ENCODE results near the gene VARS2.

The VARS2 gene

DNA sequence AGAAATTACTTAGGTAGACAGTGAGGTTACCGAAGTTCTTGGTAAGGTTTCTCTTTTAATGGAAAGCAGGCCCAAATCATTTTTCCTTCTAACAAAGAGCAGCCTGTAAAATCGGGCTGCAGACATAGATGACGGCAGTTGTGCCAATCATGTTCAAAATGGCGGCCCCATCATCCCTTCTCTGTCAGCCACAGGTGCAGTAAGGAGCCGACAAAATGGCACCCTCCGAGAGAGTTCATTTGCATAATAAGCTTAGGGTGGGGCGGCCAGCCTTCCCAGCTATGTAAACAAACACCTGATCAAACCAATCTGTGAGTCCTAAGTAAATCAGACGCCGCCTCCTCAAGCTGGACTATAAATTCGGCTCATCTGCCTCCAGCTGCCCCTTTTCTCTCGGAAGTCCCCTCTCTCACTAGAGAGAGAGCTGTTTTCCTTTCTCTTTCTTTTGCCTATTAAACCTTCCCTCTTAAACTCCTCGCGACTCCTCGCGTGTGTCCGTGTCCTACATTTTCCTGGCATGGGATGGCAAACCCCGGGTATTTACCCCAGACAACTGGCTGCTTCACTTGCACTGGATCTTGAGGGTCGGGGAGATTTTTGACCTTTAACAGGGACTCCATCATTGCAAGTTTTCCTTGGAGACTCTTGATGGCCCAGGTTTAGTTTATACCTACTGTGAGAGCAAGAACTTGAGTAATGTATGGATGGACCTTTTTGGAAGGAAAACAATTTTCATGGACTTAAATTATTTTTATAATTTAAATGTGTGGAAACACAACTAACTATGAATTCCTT is 38.6 kb upstream of the VARS2 start:
- Mint-ChIP-seq H3K36me3 (ENCODE audit: low read depth) (peaks cover 6% of the 10 kb centered on the region), H3K27ac (peak overlapping the region; percentile 67), H3K9me3 (peaks cover 39% of the 10 kb centered on the region), H3K27me3 (ENCODE audit: low read depth, poor library complexity) (peaks cover 16% of the 10 kb centered on the region), H3K4me1 (peaks cover 38% of the 10 kb centered on the region), H3K4me3 (no peak overlapping the region)
- TF ChIP-seq, protein P1, sequence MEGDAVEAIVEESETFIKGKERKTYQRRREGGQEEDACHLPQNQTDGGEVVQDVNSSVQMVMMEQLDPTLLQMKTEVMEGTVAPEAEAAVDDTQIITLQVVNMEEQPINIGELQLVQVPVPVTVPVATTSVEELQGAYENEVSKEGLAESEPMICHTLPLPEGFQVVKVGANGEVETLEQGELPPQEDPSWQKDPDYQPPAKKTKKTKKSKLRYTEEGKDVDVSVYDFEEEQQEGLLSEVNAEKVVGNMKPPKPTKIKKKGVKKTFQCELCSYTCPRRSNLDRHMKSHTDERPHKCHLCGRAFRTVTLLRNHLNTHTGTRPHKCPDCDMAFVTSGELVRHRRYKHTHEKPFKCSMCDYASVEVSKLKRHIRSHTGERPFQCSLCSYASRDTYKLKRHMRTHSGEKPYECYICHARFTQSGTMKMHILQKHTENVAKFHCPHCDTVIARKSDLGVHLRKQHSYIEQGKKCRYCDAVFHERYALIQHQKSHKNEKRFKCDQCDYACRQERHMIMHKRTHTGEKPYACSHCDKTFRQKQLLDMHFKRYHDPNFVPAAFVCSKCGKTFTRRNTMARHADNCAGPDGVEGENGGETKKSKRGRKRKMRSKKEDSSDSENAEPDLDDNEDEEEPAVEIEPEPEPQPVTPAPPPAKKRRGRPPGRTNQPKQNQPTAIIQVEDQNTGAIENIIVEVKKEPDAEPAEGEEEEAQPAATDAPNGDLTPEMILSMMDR (IDR thresholded peaks at IDR 0.05), result no peak
- no peak for DNase-seq

DNA sequence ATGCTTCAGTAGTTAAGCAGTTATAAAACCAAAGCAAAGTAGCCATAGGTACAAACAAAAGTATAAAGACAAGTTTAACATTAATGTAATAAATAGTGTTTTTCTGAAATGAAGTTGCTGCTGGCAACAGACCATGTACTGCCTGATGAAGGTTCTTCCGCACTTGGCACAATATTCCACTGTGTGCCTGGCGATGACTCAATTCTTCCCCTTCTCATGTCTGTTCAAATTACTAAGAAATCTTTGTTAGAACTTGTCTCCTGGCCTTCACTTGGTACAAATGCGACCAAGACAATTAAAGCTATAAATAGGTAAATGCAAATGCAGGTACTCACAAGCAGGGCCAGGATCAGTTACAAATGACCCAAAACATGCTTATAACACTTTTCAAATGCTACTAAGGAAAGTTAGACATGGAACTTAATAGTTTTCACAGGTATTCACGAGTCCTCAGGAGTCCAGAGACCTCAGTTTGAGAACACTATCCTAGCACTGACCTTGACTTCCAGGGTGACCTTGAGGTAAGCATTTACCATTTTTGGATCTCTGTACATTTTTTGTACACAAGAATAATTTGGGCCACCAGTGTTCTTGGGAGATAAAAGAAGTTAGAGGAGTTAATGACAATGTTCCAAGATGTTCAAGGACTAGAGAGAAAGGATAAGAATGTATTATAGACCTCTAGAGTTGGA is 37.9 kb upstream of the VARS2 start:
- Mint-ChIP-seq H3K4me3 (no peak overlapping the region), H3K9me3 (peaks cover 32% of the 10 kb centered on the region), H3K27me3 (ENCODE audit: low read depth, poor library complexity) (peaks cover 17% of the 10 kb centered on the region), H3K36me3 (ENCODE audit: low read depth) (peaks cover 6% of the 10 kb centered on the region), H3K4me1 (peaks cover 45% of the 10 kb centered on the region), H3K27ac (no peak overlapping the region)
- TF ChIP-seq, protein P1 (IDR thresholded peaks at IDR 0.05), result no peak
- DNase-seq, result no peak

DNA sequence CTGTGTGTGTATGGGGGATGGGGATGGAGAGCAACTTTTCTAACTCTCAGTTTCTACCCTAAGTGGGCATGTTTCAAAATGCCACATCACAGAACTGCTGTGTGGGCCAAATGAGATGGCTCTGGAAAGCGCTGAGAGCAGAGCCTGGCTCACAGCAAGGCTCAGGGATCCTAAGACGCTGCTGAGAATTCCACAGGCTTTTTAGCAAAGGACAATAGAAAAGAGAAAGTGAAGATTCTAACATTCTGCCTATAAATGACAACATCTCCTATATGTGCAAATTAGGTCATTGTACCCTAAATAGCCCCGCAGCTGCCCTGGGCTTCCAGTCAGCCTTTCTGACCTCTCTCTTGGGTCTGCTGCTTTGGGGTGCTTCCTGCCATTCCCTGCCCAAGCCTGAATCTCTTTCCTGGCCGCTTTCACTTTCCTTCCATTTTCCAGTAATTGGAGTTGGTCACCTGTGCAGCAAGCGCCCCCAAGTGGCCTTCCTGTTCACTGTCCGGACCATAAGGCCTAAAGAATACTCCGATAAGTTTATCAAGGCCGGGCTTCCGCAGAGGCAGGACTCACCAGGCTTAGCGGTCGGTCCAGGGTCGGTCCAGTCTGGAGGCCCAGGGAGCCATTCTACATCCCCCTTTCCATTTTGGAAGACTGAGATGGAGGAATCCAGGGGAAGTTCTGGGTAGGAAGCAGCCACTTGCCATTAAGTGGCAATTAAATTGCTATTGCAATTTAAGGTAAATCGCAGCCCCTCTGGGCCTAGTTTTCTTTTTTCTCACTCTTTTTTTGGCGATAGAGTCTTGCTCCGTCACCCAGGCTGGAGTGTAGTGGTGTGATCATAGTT is 36.4 kb upstream of the VARS2 start:
- DNase-seq, result peak; percentile 84
- H3K27ac Mint-ChIP-seq, result no peak overlapping the region
- TF ChIP-seq, protein P1 (IDR thresholded peaks at IDR 0.05), result peak; percentile 82
- peaks cover 16% of the 10 kb centered on the region for H3K27me3 Mint-ChIP-seq (ENCODE audit: low read depth, poor library complexity)
- H3K9me3 Mint-ChIP-seq, result peaks cover 17% of the 10 kb centered on the region
- H3K4me1 Mint-ChIP-seq, result peaks cover 60% of the 10 kb centered on the region
- peak overlapping the region; percentile 15 for H3K4me3 Mint-ChIP-seq
- H3K36me3 Mint-ChIP-seq (ENCODE audit: low read depth), result no peaks in the 10 kb centered on the region

DNA sequence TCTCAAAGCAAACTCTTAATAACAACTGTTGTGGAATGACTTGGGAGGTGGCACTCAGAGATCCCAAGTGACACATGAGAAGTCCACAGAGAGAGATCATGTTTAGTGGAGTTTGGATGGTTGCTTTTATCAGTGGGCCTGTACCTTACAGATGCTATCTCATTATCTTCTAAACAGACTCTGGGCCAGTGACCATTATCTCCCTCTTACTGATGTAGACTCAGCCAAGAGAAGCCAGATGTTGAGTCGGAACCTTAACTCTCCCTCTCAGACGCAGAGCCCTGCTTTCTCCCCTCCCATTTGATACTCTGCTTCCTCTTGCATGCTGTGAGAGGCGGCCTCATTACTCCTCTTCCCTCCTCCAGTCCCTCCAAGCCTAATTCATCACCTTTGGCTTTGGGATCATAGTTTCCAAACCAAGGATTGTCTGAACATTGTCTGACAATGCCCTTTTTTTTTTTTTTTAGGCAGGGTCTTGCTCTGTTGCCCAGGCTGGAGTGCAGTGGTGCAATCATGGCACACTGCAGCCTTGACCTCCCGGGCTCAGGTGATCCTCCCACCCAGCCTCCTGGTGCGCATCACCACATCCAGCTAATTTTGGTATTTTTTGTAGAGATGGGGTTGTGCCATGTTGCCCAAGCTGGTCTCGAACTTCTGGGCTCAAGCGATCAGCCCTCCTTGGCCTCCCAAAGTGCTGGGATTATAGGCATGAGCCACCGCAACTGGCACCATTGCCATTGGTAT is 34.2 kb upstream of the VARS2 start:
- TF ChIP-seq, protein P1 (IDR thresholded peaks at IDR 0.05), result no peak
- Mint-ChIP-seq H3K27ac (no peak overlapping the region), H3K36me3 (ENCODE audit: low read depth) (no peaks in the 10 kb centered on the region), H3K9me3 (peaks cover 4% of the 10 kb centered on the region), H3K4me1 (peaks cover 73% of the 10 kb centered on the region), H3K4me3 (peak overlapping the region; percentile 82), H3K27me3 (ENCODE audit: low read depth, poor library complexity) (peaks cover 16% of the 10 kb centered on the region)
- DNase-seq, result no peak

DNA sequence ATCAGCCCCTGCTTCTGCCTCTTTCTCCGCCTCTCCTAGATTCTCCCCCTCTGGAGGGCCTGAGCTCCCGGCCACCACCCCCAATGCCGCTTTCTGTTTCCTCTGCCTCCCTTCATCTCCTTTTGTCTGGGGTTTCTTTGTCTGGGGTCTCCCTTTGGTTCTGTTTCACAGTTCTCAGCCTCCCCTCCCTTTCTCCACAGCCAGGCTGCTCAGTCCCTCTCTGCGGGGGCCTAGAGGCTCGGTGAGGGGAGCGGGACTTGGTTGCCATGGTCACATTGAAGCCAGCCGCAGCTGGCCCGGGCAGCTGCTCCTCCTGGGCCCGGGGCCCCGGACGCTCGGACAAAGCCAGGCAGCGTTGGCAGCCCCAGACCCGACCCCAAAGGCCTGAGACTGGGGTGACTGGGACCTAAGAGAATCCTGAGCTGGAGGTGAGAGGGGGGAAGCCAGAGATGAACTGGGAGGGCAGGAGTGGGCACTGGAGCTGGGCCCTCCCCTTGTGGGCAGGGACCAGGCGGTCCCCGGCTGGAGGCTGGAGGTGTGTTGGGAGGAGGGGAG is 33.3 kb upstream of the VARS2 start:
- Mint-ChIP-seq H3K27ac (peak overlapping the region; percentile 81), H3K36me3 (ENCODE audit: low read depth) (no peaks in the 10 kb centered on the region)
- DNase-seq, result peak; percentile 51

More for the DNA sequence above, 33.3 kb upstream of the VARS2 start:
- peaks cover 24% of the 10 kb centered on the region for H3K27me3 Mint-ChIP-seq (ENCODE audit: low read depth, poor library complexity)
- peak overlapping the region; percentile 82 for H3K4me3 Mint-ChIP-seq
- TF ChIP-seq, protein P1 (IDR thresholded peaks at IDR 0.05), result no peak
- H3K9me3 Mint-ChIP-seq, result no peaks in the 10 kb centered on the region
- H3K4me1 Mint-ChIP-seq, result peaks cover 74% of the 10 kb centered on the region

Data from nephron progenitor cell (in vitro differentiated cells).